HG02884 (cell line): Measurements from ENCODE around the gene BHLHE40.

ENCODE experiments used
- ATAC-seq: cut with Tn5 transposase; IDR thresholded peaks from one replicate; pipeline ENCODE4 v1.9.1; 2021; ENCODE audit warnings: mild to moderate bottlenecking, moderate library complexity; ENCODE audit not compliant: unreplicated experiment

Gene BHLHE40

DNA sequence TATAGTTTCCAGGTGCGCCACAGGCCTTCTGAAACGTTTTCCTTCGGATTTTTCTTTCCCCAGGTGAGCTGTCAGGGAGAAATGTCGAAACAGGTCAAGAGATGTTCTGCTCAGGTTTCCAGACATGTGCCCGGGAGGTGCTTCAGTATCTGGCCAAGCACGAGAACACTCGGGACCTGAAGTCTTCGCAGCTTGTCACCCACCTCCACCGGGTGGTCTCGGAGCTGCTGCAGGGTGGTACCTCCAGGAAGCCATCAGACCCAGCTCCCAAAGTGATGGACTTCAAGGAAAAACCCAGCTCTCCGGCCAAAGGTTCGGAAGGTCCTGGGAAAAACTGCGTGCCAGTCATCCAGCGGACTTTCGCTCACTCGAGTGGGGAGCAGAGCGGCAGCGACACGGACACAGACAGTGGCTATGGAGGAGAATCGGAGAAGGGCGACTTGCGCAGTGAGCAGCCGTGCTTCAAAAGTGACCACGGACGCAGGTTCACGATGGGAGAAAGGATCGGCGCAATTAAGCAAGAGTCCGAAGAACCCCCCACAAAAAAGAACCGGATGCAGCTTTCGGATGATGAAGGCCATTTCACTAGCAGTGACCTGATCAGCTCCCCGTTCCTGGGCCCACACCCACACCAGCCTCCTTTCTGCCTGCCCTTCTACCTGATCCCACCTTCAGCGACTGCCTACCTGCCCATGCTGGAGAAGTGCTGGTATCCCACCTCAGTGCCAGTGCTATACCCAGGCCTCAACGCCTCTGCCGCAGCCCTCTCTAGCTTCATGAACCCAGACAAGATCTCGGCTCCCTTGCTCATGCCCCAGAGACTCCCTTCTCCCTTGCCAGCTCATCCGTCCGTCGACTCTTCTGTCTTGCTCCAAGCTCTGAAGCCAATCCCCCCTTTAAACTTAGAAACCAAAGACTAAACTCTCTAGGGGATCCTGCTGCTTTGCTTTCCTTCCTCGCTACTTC is 3.8 kb downstream of the BHLHE40 start:
- no peak for ATAC-seq

DNA sequence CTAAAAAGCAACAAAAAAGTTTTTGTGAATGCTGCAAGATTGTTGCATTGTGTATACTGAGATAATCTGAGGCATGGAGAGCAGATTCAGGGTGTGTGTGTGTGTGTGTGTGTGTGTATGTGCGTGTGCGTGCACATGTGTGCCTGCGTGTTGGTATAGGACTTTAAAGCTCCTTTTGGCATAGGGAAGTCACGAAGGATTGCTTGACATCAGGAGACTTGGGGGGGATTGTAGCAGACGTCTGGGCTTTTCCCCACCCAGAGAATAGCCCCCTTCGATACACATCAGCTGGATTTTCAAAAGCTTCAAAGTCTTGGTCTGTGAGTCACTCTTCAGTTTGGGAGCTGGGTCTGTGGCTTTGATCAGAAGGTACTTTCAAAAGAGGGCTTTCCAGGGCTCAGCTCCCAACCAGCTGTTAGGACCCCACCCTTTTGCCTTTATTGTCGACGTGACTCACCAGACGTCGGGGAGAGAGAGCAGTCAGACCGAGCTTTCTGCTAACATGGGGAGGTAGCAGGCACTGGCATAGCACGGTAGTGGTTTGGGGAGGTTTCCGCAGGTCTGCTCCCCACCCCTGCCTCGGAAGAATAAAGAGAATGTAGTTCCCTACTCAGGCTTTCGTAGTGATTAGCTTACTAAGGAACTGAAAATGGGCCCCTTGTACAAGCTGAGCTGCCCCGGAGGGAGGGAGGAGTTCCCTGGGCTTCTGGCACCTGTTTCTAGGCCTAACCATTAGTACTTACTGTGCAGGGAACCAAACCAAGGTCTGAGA is 4.7 kb downstream of the BHLHE40 start:
- peak; percentile 51 for ATAC-seq

DNA sequence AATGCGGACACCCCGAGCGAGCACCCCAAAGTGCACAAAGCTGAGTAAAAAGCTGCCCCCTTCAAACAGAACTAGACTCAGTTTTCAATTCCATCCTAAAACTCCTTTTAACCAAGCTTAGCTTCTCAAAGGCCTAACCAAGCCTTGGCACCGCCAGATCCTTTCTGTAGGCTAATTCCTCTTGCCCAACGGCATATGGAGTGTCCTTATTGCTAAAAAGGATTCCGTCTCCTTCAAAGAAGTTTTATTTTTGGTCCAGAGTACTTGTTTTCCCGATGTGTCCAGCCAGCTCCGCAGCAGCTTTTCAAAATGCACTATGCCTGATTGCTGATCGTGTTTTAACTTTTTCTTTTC is 5.3 kb downstream of the BHLHE40 start:
- no peak for ATAC-seq

DNA sequence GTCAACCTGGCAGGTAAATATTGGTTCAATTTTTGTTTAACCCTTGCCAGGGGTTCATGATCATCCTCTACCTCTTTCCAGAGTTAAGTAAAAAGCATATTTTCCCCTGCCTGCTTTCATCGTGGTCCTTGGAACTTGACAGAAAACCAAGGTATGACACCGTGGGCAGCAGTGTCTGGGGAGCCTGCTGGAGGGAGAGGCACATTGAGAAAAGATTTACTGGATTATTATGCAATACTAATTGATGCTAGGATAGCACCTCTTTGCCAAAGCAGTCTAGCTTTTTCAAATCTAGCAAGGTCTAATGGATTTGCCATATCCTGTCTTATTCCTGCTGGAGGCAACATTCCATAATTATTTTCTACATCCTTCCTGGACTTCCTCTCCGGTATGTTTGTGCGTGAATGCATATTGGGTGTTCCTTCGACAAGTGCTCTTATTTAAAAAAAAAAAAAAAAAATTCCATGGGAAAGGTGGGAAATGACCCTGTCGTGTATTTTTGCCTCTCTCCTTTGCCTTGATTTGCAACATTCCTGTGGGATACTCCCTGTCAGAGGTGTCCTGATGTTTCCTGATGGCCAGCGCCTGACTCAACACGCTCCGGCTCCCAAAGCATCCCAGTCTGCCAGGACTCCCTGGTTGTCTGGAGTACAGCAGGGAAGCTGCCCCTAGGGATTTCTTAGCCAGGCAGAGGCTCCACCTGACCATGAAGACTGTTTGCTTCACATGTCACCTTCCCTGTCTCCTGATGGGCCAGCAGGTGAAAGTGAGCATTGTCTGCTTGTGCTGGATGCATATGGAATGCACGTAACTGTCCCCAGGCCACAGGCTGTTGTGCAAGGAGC is 6.3 kb downstream of the BHLHE40 start:
- no peak for ATAC-seq

DNA sequence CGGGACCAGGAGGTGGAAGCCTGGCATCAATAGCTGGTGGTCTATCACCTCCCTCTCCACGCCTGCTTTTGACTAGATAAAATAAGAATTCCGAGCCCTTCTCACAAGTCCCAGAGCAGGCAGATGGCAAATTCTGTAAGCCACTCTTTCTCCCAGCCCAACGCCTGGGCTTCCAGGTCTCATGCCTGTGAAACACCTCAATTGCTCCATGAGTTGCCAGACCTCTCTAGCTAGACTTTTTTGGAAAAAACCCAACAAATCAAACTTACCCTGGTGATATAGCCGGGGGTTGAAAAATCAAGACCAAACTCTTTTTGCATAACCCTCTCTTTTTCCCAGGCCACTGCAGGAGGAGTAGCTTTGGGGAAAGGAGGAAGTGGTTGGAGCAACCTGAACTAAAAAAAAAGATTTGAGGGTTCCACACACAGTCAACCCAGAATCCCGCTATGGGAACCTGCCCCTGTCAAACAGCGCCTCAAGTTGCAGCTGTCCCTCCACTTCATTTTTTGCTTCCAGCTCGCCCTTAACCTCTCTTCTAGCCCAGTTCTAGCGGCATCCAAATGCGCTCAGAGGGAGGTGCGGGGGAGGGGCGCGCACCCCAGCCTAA is 7.0 kb downstream of the BHLHE40 start:
- ATAC-seq: peak; percentile 17

DNA sequence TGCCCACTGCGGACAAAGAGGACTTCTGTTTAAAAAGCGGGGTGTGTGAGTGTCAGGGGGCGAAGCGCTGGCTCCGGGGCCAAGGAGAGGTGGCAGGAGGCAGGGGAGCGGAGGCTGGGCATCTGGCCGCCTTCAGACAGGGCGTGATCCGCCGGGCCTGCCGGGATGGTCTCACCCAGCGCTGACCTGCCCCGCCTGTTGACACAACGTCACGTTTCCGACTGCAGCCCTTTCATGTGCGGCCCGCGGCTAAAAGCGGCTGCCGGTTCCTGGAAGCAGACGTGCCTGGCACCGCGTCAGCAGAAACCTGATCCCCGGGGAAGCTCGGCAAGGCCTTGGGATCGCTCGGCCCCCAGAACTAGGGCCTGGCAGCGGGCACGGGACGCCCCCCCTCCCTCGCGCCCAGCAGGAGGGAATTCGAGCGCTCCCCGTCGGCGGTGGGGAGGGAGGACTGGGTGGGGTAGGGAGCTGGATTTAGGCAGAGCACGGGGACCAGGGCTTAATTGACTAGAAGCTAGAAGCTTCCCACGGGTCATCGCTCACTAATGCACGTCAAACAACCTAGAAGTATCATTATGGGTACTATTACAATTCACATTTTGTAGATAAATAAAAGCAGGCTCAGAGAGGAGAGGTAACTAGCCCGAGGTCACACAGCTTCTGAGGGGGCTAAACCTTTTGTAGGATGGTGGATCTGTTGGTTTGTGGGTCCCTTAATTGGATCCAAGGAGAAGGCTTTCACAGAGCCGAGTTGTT is 7.7 kb downstream of the BHLHE40 start:
- peak; percentile 41 for ATAC-seq

DNA sequence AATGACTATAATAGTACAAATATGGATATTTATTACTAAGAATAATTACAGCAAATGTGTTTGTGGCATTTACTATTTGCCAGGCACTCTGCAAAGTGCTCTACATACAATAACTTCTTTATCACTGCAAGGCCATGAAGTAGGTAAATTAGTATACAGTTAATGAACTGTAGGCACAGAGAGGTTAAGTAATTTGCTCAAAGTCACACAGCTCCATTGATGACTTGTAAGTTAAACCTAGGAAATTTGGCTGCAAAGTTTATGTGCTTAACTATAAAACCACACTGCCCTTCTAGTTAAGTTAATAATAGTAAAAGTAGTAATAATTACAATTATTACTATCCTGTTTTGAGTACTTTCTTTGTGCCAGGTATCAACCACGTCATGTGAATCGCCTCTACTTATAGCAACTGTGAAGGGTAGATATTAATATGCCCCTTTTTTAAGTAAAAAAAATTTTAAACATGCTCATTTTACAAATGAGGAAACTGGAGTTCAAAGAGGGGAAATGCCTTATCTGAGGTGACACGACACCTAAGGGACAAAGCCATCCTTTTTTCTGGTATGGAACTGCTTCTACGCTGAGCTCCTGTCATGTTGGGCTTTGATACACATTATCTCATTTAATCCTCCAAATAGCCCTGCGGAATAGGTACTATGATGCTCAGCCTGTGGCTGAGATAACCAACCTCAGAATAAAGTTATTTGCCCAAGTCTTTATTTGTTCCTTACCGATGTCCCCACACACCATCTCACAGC is 8.5 kb downstream of the BHLHE40 start:
- ATAC-seq: no peak

DNA sequence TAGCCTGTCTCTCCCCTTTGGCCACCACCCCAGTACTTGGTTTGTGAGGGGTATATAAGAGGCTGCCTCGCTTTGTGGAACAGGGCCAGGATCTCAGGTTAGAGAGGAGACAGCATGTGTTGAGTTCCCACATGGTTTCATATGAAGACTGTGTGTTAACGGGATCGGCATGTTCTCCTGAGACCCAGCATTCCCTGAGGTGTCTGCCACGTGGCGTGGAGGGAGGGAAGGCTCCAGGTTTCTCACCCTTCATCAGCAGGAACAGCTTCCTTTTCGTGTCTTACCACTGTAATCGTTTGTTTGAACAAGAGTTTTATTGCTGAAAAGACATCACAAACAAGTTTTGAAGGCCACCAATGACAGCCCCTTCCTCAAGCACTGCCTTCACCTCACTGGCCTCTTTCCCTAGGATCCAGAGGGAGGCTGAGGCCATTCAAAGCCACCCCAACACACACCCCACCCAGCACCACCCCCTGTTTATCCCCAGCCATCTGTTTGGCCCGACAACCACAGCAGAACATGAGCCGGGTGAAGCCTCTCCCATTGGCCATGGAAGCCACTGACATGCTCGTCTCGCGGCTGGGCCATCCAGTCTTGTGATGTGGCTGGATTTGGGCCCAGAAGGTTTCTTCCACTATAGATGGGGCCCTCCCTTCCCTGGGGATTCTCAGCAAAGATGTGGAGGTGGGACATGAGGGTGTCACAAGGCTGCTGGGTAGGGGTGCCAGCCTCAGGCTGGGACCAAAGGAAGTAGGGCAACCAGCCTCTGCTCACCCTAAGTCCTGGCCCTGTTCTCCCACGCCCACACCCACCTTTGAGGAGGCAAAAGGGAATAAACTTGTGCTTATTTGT is 10.0 kb downstream of the BHLHE40 start:
- ATAC-seq: no peak

DNA sequence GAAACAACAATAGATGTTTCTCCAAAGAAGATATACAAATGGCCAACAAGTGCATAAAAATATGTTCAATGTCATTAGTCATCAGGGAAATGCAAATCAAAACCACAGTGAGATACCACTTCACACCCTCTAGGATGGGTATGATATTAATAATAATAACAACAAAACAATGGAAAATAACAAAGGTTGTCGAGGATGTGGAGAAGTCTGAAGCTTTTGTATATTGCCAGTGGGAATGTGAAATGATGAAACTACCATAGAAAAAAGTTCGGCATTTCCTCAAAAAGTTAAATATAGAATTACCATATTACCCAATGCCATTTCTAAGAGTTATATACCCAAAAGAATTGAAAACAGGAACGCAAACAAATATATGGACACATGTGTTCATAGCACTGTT is 10.8 kb downstream of the BHLHE40 start:
- ATAC-seq: no peak

DNA sequence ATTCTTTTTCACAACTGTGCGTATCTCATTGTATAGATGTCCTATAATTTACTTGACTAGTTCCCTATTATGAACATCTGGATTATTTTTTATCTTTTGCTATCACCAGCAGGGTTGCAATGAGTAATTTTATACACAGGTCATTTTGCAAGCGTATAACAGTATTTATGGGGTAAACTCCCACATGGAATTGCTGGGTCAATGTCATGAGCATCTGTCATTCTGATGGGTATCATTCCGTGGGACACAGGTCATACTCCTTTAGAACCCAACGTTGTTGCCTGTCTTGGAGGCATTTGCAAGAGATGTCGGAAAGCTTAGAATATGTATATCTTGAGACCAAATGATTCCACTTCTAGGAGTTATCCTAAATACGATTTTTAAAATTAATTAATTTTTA is 12.9 kb downstream of the BHLHE40 start:
- no peak for ATAC-seq

DNA sequence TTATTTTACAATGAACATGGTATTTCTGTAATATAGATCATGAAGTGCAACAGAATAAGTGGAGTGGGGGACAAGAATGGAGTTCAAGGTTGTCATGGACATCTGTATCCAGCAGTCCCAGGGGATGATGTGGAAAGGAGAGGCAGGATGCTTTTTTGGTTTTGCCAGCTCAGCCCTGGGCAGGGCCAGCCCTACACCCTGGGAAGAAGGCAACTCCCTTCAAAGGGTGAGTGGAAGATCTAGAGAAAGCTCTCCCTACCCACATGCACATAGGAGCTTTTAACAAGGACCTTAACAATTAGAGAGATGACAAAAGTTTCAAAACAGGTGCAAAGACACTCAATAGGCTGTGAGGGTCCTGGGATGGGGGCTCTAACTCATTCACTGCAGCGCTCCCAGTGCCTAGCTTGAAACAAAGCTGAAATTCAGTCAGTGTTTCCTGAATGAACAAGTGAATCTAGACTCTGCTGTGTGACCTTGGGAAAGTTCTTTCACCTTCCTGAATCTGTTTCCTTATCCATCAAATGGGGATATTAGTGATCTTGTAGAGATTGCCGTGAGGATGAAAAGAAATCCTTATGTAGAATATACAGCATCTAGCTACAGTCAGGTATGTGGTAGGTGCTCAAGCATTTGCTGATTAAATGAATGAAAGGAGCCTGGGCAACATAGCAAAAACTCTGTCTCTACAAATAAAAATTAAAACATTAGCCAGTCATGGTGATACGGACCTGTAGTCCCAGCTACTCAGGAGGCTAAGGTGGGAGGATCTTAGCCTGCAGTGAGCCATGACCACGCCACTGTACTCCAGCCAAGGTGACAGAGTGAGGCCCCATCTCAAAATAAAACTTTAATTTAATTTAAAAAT is 14.3 kb downstream of the BHLHE40 start:
- ATAC-seq: no peak

DNA sequence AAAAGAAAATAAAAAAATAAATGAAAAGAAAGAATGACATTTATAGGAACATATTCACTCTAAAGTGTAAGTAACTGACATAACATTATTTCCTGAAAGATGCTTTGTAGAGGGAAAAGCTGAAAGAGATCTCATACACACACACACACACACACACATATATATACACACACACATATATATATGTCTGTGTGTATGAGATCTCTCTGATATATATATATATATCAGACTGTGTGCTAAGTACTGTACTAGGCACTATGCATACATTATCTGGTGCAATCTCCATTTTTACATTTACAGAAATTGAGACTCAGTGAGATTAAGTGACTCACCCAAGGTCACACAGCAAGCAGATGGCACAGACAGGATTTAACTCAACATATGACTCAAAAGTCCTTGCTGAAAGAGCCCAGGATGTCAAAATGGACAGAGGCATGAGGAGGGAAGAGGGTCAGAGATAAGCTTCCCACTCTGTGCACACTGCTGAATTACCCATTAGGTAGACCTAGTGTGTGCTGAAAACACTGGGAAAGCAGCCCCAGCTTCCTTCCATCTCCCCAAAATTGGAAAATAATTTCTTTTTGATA is 15.0 kb downstream of the BHLHE40 start:
- ATAC-seq: no peak

DNA sequence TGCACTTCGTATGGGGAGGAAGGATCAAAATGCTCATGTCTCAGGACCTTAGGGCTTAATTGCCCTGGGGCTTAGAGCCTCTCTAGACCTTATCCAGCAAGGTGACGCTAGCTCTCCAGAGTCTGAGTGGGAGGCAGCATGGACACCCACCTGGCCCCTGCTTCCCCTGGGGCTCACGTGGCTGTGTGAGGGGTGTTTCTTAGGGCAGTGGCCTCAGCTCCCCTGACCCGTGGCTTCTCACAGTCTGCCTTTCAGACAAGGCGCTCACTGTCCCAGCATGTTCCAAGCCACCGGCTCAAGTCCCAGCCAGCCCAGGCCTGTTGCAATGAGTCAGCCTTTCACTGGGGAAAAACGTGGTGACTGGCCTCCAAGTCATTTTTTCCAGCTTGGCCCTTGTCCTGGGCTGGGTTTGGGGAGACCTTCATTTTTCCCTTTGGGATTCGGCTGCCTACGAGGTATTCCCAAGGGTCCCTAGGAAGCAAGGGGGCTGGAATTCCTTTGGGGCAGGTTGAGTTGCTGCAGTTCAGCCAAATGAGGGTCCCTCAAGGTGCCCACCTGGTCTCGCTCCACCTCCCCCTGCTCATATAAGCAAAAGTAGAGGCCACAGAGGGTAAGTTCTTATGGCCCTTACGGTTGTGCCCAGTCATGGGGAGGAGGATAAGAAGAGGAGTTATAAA is 15.7 kb downstream of the BHLHE40 start:
- peak; percentile 45 for ATAC-seq

DNA sequence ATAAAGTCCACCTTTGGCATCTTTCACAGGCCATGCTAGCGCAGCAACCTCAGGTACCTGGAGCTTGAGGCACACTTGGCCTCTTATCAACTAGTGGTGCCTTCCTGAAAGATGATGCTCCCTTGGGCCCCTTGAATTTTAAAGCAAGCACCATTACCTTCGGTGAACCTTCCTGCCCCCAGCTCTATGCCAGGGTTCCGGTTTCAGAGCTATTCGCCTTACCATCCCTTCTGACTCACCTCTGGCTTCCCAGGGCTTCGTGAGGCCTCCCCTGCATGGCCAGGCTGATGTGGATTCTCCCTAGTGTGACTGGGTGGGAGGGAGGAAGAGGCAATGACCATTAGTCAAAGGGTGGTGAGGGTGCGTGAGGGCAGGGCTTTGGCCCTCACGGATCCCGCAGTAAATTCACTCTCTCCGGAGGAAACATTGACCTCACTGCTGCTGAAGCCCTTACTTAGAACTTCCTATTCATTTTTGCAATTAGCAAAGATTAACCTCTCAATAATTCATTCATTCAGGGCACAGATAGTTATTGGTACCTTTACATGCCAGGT is 16.3 kb downstream of the BHLHE40 start:
- no peak for ATAC-seq

DNA sequence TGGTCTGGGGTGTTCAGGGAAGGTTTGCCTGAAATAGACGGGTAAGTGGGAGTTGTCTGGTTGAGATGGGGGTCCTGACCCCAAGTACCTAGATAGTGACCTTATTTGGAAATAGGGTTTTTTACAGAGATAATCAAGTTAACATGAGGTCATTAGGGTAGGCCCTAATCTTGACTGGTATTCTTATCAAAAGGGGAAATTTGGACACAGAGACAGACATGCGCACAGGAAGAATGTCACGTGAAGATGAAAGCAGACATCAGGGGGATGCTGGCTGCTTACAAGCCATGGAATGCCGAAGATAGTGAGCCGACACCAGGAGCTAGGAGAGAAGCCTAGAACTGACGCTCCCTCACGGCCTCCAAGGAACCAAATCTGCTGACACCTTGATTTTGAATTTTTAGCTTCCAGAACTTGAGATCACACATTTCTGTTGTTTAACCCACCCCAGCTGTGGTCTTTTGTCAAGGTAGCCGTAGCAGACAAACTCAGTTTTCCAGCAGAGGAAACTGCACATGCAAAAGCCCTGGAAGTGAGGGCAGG is 17.1 kb downstream of the BHLHE40 start:
- ATAC-seq: no peak

DNA sequence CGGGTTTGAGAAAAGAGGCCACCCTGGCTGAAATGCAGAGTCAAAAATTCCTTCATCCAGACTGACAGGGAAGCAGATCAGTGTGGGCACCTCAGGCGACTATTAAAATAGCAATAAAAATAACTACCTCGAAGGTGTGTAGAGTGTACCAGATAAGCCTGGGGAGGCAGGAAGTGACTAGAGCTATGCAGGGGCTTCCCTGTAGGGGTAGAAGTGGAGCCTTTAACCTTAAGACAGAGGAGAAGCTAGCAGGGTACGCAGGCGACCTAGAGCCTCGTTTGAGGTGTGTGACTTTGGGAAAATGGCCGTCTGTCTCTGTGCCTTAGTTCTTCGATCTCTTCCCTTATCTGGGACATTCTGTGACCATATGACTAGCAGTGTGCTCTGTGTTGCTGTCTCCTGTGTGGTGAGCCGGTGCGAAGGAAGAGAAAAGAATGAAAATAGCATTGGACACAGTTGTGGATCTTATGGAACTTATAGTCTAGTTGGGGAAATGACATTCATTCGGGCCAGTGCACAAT is 17.6 kb downstream of the BHLHE40 start:
- ATAC-seq: no peak
